ENCODE measurements around the gene ADK.

DNA sequence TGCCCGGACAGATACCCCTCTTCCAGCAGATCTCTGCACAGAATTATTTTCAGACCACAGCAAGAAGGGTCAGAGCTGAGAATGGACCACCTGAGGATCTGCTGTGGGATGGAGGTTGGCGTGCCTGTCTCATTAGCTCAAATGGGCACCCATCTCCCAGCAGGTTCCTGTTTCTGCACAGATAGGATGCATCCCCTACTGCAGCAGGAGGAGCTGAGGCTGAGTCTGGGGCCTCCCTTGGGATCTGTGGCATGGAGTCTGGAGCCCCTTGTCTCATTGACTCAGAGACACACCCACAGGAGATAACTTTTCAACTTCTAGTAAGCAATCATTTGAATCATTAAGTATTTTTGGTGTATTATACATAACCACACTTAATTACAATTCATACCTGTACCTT lies 212.7 kb downstream of the ADK start:
- TF ChIP-seq CTCF (conservative IDR thresholded peaks at IDR 0.05 in 1 of 2, IDR thresholded peaks at IDR 0.05 in 1 of 2; ENCODE audit: low read depth in 1 of 2, low read length in 2 of 2) (no peak), EZH2 (IDR thresholded peaks at IDR 0.05; ENCODE audit: low read length, missing control alignments) (no peak)

Measured in fibroblast of lung (primary cell).